Measurements from ENCODE around the gene SUMO4. TPM values are rescaled to one million over a fixed set of nuclear protein-coding genes. Genes with fewer than 3 reads are reported as not detected.

SUMO4 gene
- polyA plus RNA-seq, 2 of the 4 experiments (the other 2 are of a cell fraction): 0.18 TPM; not detected in 1

DNA sequence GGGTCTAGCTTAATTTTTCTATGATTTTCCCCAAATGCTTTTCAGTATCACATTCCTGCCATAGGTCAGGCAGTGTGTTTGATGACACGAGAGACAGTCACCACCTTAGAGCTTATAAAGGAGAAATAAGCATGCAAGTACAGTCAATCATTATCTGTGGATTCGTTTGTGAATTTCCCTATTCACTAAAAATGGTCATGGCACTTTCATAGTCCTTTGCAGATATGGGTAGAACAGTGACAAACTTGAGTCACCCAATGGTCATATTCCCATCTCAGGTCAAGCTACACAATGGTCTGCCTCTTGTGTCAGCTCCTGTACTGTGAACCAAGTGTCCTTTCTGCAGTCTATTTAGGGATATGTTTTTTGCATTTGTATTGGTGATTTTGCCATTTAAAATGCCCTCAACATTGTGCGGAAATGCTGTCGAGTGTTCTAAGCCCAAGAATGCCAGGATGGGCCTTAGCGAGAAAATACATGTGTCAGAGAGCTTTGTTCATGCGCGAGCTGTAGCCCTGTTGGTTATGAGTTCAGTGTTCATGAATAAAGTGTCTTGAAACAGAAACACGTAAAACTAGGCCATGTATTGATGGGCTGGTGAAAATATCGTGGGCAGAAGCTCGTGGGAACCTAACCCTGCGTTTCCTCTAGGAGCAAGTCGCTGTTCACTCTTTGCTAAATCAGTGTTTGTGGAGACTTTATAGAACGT is 19.8 kb downstream of the SUMO4 start:
- FAIRE-seq: no peak
- TF ChIP-seq FOXS1 (CRISPR knock-in tag; IDR thresholded peaks at IDR 0.05): no peak
- no peak for TF ChIP-seq CHD4 (IDR thresholded peaks at IDR 0.05; ENCODE audit: borderline replicate concordance)
- no peak for TF ChIP-seq NPAS2 (CRISPR knock-in tag; IDR thresholded peaks at IDR 0.05; ENCODE audit: borderline replicate concordance)

GRCh38 chr6:149421132-149421531 is 21.1 kb downstream of the SUMO4 start:
- no peak overlapping the region for H3K4me2 ChIP-seq
- ChIA-PET POLR2A (no interaction called here), CTCF (interaction anchor here (0.9 to 2.0 kb wide), 5 partner anchors 8 to 393 kb away, joined by 3 to 11 read pairs (median 4); no protein-coding TSS in a partner anchor)
- no peaks in the 10 kb centered on the region for H3K9me3 ChIP-seq
- DNase-seq (ENCODE audit: low read depth in 1 of 2, low spot score in 1 of 2) (no peak), FAIRE-seq (no peak), ATAC-seq (no peak)
- 64% methylated on average over 5 of the region's 5 CpGs for WGBS (ENCODE audit: missing lambda C conversion rate)
- no peaks in the 10 kb centered on the region for H3K4me1 ChIP-seq
- H3K27ac ChIP-seq: no peak overlapping the region
- TF ChIP-seq CHD4 (IDR thresholded peaks at IDR 0.05; ENCODE audit: borderline replicate concordance): no peak
- no peak for TF ChIP-seq TP53 (CRISPR knock-in tag; IDR thresholded peaks at IDR 0.05)
- no peak for TF ChIP-seq BHLHE40 (IDR thresholded peaks at IDR 0.05; ENCODE audit: low read depth, low read length)
- TF ChIP-seq CTCF (IDR thresholded peaks at IDR 0.05): no peak
- H3K4me3 ChIP-seq: no peak overlapping the region

More for the DNA sequence above, 19.8 kb downstream of the SUMO4 start:
- Histone ChIP-seq H3K4me1 (no peaks in the 10 kb centered on the region), H3K4me3 (no peak overlapping the region), H3K9me3 (no peaks in the 10 kb centered on the region), H3K4me2 (no peak overlapping the region), H3K27ac (no peak overlapping the region)
- 83% methylated on average over 13 of the region's 13 CpGs for WGBS (ENCODE audit: missing lambda C conversion rate)
- DNase-seq (ENCODE audit: low read depth in 1 of 2, low spot score in 1 of 2): no peak
- ATAC-seq: no peak
- ChIA-PET POLR2A (no interaction called here), CTCF (interaction anchor here (0.6 to 2.0 kb wide), 3 partner anchors 10 to 47 kb away, joined by 3 to 11 read pairs (median 6); no protein-coding TSS in a partner anchor)

DNA sequence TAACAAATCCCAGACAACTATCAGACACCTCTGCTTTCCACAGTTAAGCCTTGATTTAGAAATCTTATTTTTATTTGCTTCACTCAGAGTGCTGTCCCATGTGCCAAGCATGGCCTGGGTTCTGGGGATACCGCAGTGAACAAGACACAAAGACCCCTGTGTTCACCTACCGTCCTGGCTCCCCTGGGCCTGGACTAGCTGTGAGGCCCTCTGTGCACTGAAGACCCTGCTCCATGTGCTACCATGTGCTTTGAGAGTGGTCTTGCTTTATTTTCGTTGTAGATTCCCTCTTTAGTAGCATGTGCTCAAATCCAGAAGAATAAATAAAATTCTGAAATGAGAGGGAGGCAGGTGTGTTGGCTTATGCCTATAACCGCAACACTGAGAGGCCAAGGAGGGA is 22.5 kb downstream of the SUMO4 start:
- ATAC-seq: no peak
- Histone ChIP-seq H3K4me3 (no peak overlapping the region), H3K27ac (no peak overlapping the region), H3K4me1 (no peaks in the 10 kb centered on the region), H3K9me3 (no peaks in the 10 kb centered on the region), H3K4me2 (no peak overlapping the region)
- no peak for FAIRE-seq
- CTCF ChIA-PET: interaction anchor here (1.6 kb wide), 1 partner anchor 9 kb away, joined by 7 read pairs; no protein-coding TSS in a partner anchor
- TF ChIP-seq HOXB5 (CRISPR knock-in tag; IDR thresholded peaks at IDR 0.05) (no peak), EHMT2 (IDR thresholded peaks at IDR 0.05; ENCODE audit: low read depth) (no peak), ZC3H11A (IDR thresholded peaks at IDR 0.05) (no peak), SREBF2 (IDR thresholded peaks at IDR 0.05) (no peak), NPAS2 (CRISPR knock-in tag; IDR thresholded peaks at IDR 0.05; ENCODE audit: borderline replicate concordance) (no peak), HOXA7 (CRISPR knock-in tag; IDR thresholded peaks at IDR 0.05) (no peak), POLR2AphosphoS2 (conservative IDR thresholded peaks at IDR 0.05; ENCODE audit: low read length) (no peak), RFX5 (IDR thresholded peaks at IDR 0.05) (no peak)
- TF ChIP-seq, protein P1, sequence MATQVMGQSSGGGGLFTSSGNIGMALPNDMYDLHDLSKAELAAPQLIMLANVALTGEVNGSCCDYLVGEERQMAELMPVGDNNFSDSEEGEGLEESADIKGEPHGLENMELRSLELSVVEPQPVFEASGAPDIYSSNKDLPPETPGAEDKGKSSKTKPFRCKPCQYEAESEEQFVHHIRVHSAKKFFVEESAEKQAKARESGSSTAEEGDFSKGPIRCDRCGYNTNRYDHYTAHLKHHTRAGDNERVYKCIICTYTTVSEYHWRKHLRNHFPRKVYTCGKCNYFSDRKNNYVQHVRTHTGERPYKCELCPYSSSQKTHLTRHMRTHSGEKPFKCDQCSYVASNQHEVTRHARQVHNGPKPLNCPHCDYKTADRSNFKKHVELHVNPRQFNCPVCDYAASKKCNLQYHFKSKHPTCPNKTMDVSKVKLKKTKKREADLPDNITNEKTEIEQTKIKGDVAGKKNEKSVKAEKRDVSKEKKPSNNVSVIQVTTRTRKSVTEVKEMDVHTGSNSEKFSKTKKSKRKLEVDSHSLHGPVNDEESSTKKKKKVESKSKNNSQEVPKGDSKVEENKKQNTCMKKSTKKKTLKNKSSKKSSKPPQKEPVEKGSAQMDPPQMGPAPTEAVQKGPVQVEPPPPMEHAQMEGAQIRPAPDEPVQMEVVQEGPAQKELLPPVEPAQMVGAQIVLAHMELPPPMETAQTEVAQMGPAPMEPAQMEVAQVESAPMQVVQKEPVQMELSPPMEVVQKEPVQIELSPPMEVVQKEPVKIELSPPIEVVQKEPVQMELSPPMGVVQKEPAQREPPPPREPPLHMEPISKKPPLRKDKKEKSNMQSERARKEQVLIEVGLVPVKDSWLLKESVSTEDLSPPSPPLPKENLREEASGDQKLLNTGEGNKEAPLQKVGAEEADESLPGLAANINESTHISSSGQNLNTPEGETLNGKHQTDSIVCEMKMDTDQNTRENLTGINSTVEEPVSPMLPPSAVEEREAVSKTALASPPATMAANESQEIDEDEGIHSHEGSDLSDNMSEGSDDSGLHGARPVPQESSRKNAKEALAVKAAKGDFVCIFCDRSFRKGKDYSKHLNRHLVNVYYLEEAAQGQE (IDR thresholded peaks at IDR 0.05): no peak
- POLR2A ChIA-PET: no interaction called here
- no peak for DNase-seq (ENCODE audit: low read depth in 1 of 2, low spot score in 1 of 2)
- WGBS (ENCODE audit: missing lambda C conversion rate): 71% methylated on average over 4 of the region's 4 CpGs

Data from A549 (cell line).